ENCODE measurements around the gene BRAF. TPM values are rescaled to one million over a fixed set of nuclear protein-coding genes. Genes with fewer than 3 reads are reported as not detected.

The BRAF gene
- total and polyA plus RNA-seq, 2 of the 8 experiments (the other 6 are each of a cell fraction or from before 2014, with no cell fraction given) = 11.4 to 32.6 TPM

- Histone ChIP-seq H3K27ac (ENCODE audit: low read depth, low read length) (no peak overlapping the region), H3K79me2 (ENCODE audit: control insufficient read depth in 1 of 2, insufficient read depth in 2 of 2, low read length in 2 of 2) (peaks cover 0 to 86% of the 10 kb centered on the region in 2 experiments; a peak in 2 of 4 replicates), H3K23me2 (ENCODE audit: low read depth, low read length) (no peaks in the 10 kb centered on the region), H3K4ac (replicated peaks; ENCODE audit: insufficient read length, low read depth, low read length) (no peak overlapping the region), H2AK5ac (ENCODE audit: low read depth, low read length) (no peak overlapping the region), H2BK120ac (replicated peaks; ENCODE audit: low read depth, low read length) (no peak overlapping the region), H4K8ac (ENCODE audit: extremely low read depth, insufficient read depth, low read length) (no peak overlapping the region), H3K4me1 (replicated peaks in 1 of 4; ENCODE audit: control insufficient read depth in 3 of 4, insufficient read depth in 4 of 4, low read length in 3 of 4) (peaks cover 0 to 5% (median under 1%) of the 10 kb centered on the region in 4 experiments; a peak in 2 of 7 replicates), H3K9ac (replicated peaks in 1 of 4; ENCODE audit: extremely low read depth in 1 of 4, low read depth in 3 of 4, low read length in 3 of 4) (no peak overlapping the region), H3K4me3 (ENCODE audit: extremely low read depth in 1 of 4, insufficient read depth in 2 of 4, low read depth in 3 of 4, low read length in 4 of 4) (no peak overlapping the region), H4K91ac (replicated peaks; ENCODE audit: insufficient read length, low read length) (no peak overlapping the region), H2BK20ac (ENCODE audit: low read length) (no peak overlapping the region), H3K23ac (ENCODE audit: insufficient read length) (no peak overlapping the region), H3K27me3 (replicated peaks in 1 of 4; ENCODE audit: control insufficient read depth in 3 of 4, extremely low read depth in 1 of 4, insufficient read depth in 3 of 4, low read length in 3 of 4) (no peaks in the 10 kb centered on the region), H3K18ac (ENCODE audit: extremely low read depth, low read length) (no peak overlapping the region), H3K56ac (replicated peaks; ENCODE audit: insufficient read length, low read depth, low read length) (no peak overlapping the region), H3K14ac (ENCODE audit: insufficient read length) (no peak overlapping the region), H3K36me3 (ENCODE audit: control insufficient read depth in 2 of 4, insufficient read depth in 4 of 4, low read length in 3 of 4) (no peaks in the 10 kb centered on the region), H4K20me1 (replicated peaks in 1 of 2; ENCODE audit: control insufficient read depth in 1 of 2, insufficient read depth in 2 of 2, low read length in 2 of 2) (no peaks in the 10 kb centered on the region), H2BK15ac (ENCODE audit: low read length) (no peak overlapping the region), H2BK12ac (ENCODE audit: low read depth, low read length) (no peak overlapping the region), H2BK5ac (ENCODE audit: low read depth, low read length) (no peak overlapping the region), H3K9me3 (ENCODE audit: insufficient read depth in 2 of 2, low read depth in 1 of 2, low read length in 1 of 2) (no peaks in the 10 kb centered on the region), H3K4me2 (ENCODE audit: insufficient read depth in 1 of 2, low read depth in 2 of 2, low read length in 2 of 2) (no peak overlapping the region), H2AFZ (ENCODE audit: low read length) (no peak overlapping the region), H4K5ac (ENCODE audit: insufficient read length, low read depth, low read length) (no peak overlapping the region), H3K79me1 (ENCODE audit: low read depth, low read length) (peaks cover 3% of the 10 kb centered on the region; the same call in 1 of the 2 replicates)
- DNase-seq (ENCODE audit: low read depth in 1 of 2, low spot score in 2 of 2) (no peak), FAIRE-seq (no peak)
- 75% methylated on average over 2 of the region's 2 CpGs; no CpG with 5 or more reads in 1 of the 2 experiments for WGBS, 2 experiments (ENCODE audit: extremely low coverage in 1 of 2, insufficient coverage in 1 of 2, insufficient read length in 1 of 2, insufficient replicate concordance in 2 of 2, low coverage in 1 of 2, low lambda C conversion rate in 2 of 2, missing lambda C conversion rate in 1 of 2)
- TF ChIP-seq CHD2 (IDR thresholded peaks at IDR 0.05; ENCODE audit: low read length) = no peak
- no peak for TF ChIP-seq TEAD4 (IDR thresholded peaks at IDR 0.05; ENCODE audit: low read depth, low read length)
- no peak for TF ChIP-seq KDM1A (IDR thresholded peaks at IDR 0.05; ENCODE audit: borderline replicate concordance, low read length)
- no peak for TF ChIP-seq TAF7 (optimal IDR thresholded peaks at IDR 0.05; ENCODE audit: borderline replicate concordance, low read depth, low read length)
- no peak for TF ChIP-seq MAFK (IDR thresholded peaks at IDR 0.05; ENCODE audit: low read depth, low read length)
- no peak for TF ChIP-seq BCL11A (IDR thresholded peaks at IDR 0.05; ENCODE audit: low read depth in 2 of 2, low read length in 2 of 2)
- no peak for TF ChIP-seq NRF1 (IDR thresholded peaks at IDR 0.05; ENCODE audit: low read depth, low read length)
- no peak for TF ChIP-seq USF2 (IDR thresholded peaks at IDR 0.05; ENCODE audit: low read length)
- no peak for TF ChIP-seq SRF (IDR thresholded peaks at IDR 0.05; ENCODE audit: low read depth, low read length)
- TF ChIP-seq ATF3 (IDR thresholded peaks at IDR 0.05; ENCODE audit: insufficient read depth, low read depth, low read length) = no peak
- no peak for TF ChIP-seq HDAC6 (IDR thresholded peaks at IDR 0.05; ENCODE audit: low read depth, low read length)
- TF ChIP-seq EGR1 (IDR thresholded peaks at IDR 0.05; ENCODE audit: borderline replicate concordance, low read depth, low read length) = no peak
- no peak for TF ChIP-seq JUND (IDR thresholded peaks at IDR 0.05; ENCODE audit: low read length)
- ChIA-PET POLR2A (ENCODE audit: partially characterized antibody) (no interaction called here), CTCF (ENCODE audit: partially characterized antibody) (no interaction called here)
Observed at GRCh38 chr7:140863184-140863583, 61.5 kb downstream of the BRAF start.
